Measurements from ENCODE around the gene AP2A2. TPM values are rescaled to one million over a fixed set of nuclear protein-coding genes. Genes with fewer than 3 reads are reported as not detected.
A peak's percentile ranks its signal among the peaks of the same experiment; 100 is the strongest.

AP2A2 gene
- total RNA-seq, 1 donor from 2014 or later = 78.1 TPM

GRCh38 chr11:937841-938261, 12.2 kb downstream of the AP2A2 start:
- no peaks in the 10 kb centered on the region for H3K36me3 Mint-ChIP-seq (ENCODE audit: low read depth)
- H3K4me1 Mint-ChIP-seq = peaks cover 42% of the 10 kb centered on the region
- H3K27ac Mint-ChIP-seq (ENCODE audit: unreplicated experiment) = peak overlapping the region; percentile 38
- TF ChIP-seq, protein P1, sequence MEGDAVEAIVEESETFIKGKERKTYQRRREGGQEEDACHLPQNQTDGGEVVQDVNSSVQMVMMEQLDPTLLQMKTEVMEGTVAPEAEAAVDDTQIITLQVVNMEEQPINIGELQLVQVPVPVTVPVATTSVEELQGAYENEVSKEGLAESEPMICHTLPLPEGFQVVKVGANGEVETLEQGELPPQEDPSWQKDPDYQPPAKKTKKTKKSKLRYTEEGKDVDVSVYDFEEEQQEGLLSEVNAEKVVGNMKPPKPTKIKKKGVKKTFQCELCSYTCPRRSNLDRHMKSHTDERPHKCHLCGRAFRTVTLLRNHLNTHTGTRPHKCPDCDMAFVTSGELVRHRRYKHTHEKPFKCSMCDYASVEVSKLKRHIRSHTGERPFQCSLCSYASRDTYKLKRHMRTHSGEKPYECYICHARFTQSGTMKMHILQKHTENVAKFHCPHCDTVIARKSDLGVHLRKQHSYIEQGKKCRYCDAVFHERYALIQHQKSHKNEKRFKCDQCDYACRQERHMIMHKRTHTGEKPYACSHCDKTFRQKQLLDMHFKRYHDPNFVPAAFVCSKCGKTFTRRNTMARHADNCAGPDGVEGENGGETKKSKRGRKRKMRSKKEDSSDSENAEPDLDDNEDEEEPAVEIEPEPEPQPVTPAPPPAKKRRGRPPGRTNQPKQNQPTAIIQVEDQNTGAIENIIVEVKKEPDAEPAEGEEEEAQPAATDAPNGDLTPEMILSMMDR (conservative IDR thresholded peaks at IDR 0.05) = no peak
- no peaks in the 10 kb centered on the region for H3K27me3 Mint-ChIP-seq (ENCODE audit: low read depth)
- H3K4me3 Mint-ChIP-seq = no peak overlapping the region
- no peak for DNase-seq (ENCODE audit: low read depth, low spot score)
- no peaks in the 10 kb centered on the region for H3K9me3 Mint-ChIP-seq

GRCh38 chr11:940496-941135, 14.9 kb downstream of the AP2A2 start:
- Mint-ChIP-seq H3K27me3 (ENCODE audit: low read depth) (no peaks in the 10 kb centered on the region), H3K4me3 (no peak overlapping the region), H3K4me1 (peaks cover 59% of the 10 kb centered on the region), H3K9me3 (no peaks in the 10 kb centered on the region), H3K36me3 (ENCODE audit: low read depth) (peaks cover 6% of the 10 kb centered on the region), H3K27ac (ENCODE audit: unreplicated experiment) (no peak overlapping the region)
- TF ChIP-seq, protein P1 (conservative IDR thresholded peaks at IDR 0.05) = no peak
- DNase-seq (ENCODE audit: low read depth, low spot score) = no peak

DNA sequence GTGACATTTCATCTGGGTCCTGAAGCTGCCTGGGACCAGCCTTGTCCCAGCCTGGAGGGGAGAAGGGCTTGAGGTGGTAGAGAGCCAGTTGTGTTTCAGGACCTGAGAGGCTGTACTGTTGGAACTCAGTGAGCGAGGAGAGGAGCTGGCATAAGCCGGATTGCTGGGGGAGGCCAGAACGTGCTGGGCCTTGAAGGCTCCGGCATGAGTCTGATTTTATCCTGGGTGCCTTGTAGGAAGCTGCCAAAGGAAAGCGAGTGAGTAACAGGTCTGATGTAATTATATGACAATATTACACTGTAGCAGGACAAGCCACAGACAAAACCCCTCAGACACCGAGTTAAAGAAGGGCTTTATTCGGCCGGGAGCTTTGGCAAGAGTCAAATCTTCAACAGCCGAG, 17.2 kb downstream of the AP2A2 start:
- peak overlapping the region; percentile 76 for H3K27ac Mint-ChIP-seq (ENCODE audit: unreplicated experiment)
- H3K4me1 Mint-ChIP-seq = peaks cover 67% of the 10 kb centered on the region
- no peaks in the 10 kb centered on the region for H3K27me3 Mint-ChIP-seq (ENCODE audit: low read depth)
- TF ChIP-seq, protein P1 (conservative IDR thresholded peaks at IDR 0.05) = no peak
- H3K9me3 Mint-ChIP-seq = no peaks in the 10 kb centered on the region
- DNase-seq (ENCODE audit: low read depth, low spot score) = no peak
- peaks cover 8% of the 10 kb centered on the region for H3K36me3 Mint-ChIP-seq (ENCODE audit: low read depth)
- no peak overlapping the region for H3K4me3 Mint-ChIP-seq

DNA sequence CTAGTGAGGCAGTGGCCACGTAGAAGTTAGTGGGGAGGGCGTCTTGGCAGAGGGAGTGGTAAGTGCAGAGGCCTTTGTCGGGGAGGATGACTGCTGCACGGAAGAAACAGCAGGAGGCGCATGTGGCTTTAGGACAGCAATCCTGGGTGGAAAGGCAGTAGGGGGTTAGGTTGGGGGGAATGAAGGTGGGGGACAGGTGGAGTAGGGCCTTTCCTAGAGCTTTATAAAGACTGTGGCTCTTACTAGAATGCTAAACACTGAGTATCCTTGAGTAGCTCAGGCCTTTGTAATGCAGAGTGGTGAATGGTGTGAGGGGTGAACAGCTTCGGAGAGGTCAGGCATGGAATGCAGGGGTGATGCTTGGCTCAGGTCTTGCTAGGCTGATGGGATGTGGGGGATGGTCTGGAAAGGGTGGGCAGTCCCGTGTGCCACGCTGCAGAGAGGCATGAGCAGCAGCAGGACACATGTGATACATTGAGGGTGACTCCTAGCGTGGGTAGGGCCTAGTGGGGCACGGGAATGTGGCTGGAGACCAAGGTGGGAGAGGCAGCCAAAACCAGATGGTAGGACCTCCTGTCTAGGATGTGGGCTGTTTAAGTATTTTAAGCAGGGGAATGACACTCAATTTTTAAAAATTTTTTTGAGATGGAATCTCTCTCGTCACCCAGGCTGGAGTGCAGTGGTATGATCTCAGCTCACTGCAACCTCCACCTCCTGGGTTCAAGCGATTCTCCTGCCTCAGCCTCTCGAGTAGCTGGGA, 19.2 kb downstream of the AP2A2 start:
- peaks cover 58% of the 10 kb centered on the region for H3K4me1 Mint-ChIP-seq
- H3K27ac Mint-ChIP-seq (ENCODE audit: unreplicated experiment) = peak overlapping the region; percentile 59

DNA sequence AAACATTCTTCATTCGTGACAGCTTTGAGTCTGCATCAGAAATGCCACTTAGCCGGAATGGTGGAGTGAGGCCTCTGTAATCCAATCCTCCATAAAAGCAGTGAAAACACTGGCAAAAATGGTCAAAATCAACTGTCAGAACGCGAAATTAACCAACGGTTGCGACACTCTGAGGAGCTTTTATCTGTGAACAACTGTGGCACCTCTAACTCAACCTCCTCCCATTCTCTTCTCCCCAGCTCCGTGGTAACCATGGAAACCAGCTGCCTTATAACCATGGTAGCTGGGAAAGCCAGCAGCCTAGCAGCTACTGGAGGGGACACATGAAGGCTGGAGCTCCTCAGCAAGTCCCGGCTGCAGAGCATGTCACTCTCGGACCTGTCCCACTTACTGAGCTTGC, 20.3 kb downstream of the AP2A2 start:
- peaks cover 21% of the 10 kb centered on the region for H3K36me3 Mint-ChIP-seq (ENCODE audit: low read depth)
- H3K4me1 Mint-ChIP-seq = peaks cover 48% of the 10 kb centered on the region
- no peaks in the 10 kb centered on the region for H3K27me3 Mint-ChIP-seq (ENCODE audit: low read depth)
- peak overlapping the region; percentile 14 for H3K27ac Mint-ChIP-seq (ENCODE audit: unreplicated experiment)
- TF ChIP-seq, protein P1 (conservative IDR thresholded peaks at IDR 0.05) = no peak
- peak overlapping the region; percentile 32 for H3K4me3 Mint-ChIP-seq
- H3K9me3 Mint-ChIP-seq = no peaks in the 10 kb centered on the region
- peak; percentile 42 for DNase-seq (ENCODE audit: low read depth, low spot score)

More for the DNA sequence above, 19.2 kb downstream of the AP2A2 start:
- TF ChIP-seq, protein P1 (conservative IDR thresholded peaks at IDR 0.05) = peak; percentile 32
- DNase-seq (ENCODE audit: low read depth, low spot score) = no peak
- H3K9me3 Mint-ChIP-seq = no peaks in the 10 kb centered on the region
- peak overlapping the region; percentile 68 for H3K4me3 Mint-ChIP-seq
- no peaks in the 10 kb centered on the region for H3K27me3 Mint-ChIP-seq (ENCODE audit: low read depth)
- H3K36me3 Mint-ChIP-seq (ENCODE audit: low read depth) = peaks cover 20% of the 10 kb centered on the region
